DOHH2 (cell line): Measurements from ENCODE around the gene TC2N.

ENCODE experiments used
- H3F3A ChIP-seq: fragments of 200-600 bp; sonication (generic), shearing (Covaris generic); 2 replicates; pipeline ENCODE4 v1.6.0; 2016; ENCODE audit warnings: antibody characterized with exemption, mild to moderate bottlenecking; ENCODE audit not compliant: control insufficient read depth, insufficient read depth
- H3K27ac ChIP-seq: fragments of 200-600 bp; sonication (generic); 2 replicates; pipeline ENCODE4 v1.5.1; 2014; ENCODE audit warnings: low read depth, mild to moderate bottlenecking, low read length, moderate library complexity
- H3K27me3 ChIP-seq: fragments of 200-600 bp; sonication (generic); 2 replicates; pipeline ENCODE4 v1.6.1; 2014; ENCODE audit warnings: mild to moderate bottlenecking, low read length, mixed read lengths; ENCODE audit not compliant: control insufficient read depth
- H3K36me3 ChIP-seq: fragments of 200-600 bp; sonication (generic); 2 replicates; pipeline ENCODE4 v1.6.1; 2014; ENCODE audit warnings: mild to moderate bottlenecking, low read length, moderate library complexity, mixed read lengths; ENCODE audit not compliant: control insufficient read depth
- H3K4me1 ChIP-seq: fragments of 200-600 bp; sonication (generic); 2 replicates; pipeline ENCODE4 v1.6.1; 2014; ENCODE audit warnings: mild to moderate bottlenecking, low read length, mixed read lengths; ENCODE audit not compliant: control insufficient read depth
- H3K4me2 ChIP-seq: fragments of 200-600 bp; sonication (generic); 2 replicates; pipeline ENCODE4 v1.6.0; 2014; ENCODE audit warnings: mild to moderate bottlenecking, low read length, moderate library complexity
- H3K4me3 ChIP-seq: fragments of 200-600 bp; sonication (generic); 2 replicates; pipeline ENCODE4 v1.5.1; 2014; ENCODE audit warnings: mild to moderate bottlenecking, low read length, mixed read lengths
- H3K79me2 ChIP-seq: fragments of 200-600 bp; sonication (generic); 2 replicates; pipeline ENCODE4 v1.6.1; 2014; ENCODE audit warnings: mild to moderate bottlenecking, low read length, mixed read lengths; ENCODE audit not compliant: control insufficient read depth
- H3K9me2 ChIP-seq: fragments of 200-600 bp; sonication (generic); replicated peaks from 2 replicates; pipeline ENCODE4 v1.6.1; 2014; ENCODE audit warnings: mild to moderate bottlenecking, low read length, mixed read lengths; ENCODE audit not compliant: control insufficient read depth
- H3K9me3 ChIP-seq: fragments of 200-600 bp; sonication (generic); 2 replicates; pipeline ENCODE4 v1.6.1; 2014; ENCODE audit warnings: antibody characterized with exemption, low read length, mixed read lengths; ENCODE audit not compliant: control insufficient read depth, insufficient read depth
- H4K20me1 ChIP-seq: fragments of 200-600 bp; sonication (generic); 2 replicates; pipeline ENCODE4 v1.6.0; 2014; ENCODE audit warnings: low read depth, mild to moderate bottlenecking, antibody characterized with exemption, low read length, moderate library complexity; ENCODE audit not compliant: control insufficient read depth, insufficient read depth
- EZH2phosphoT487 ChIP-seq: fragments of 200-600 bp; sonication (generic); IDR thresholded peaks from 2 replicates; pipeline ENCODE4 v1.6.1; 2017; ENCODE audit warnings: borderline replicate concordance, mild to moderate bottlenecking, antibody characterized with exemption, low read length, moderate library complexity, mixed read lengths
- TF ChIP-seq, protein P1 (sequence below): fragments of 200-600 bp; sonication (generic); IDR thresholded peaks from one replicate; pipeline ENCODE4 v1.5.1; 2014; ENCODE audit warnings: antibody characterized with exemption, mild to moderate bottlenecking, low read depth, low read length; ENCODE audit not compliant: poor library complexity, severe bottlenecking

TC2N gene

DNA sequence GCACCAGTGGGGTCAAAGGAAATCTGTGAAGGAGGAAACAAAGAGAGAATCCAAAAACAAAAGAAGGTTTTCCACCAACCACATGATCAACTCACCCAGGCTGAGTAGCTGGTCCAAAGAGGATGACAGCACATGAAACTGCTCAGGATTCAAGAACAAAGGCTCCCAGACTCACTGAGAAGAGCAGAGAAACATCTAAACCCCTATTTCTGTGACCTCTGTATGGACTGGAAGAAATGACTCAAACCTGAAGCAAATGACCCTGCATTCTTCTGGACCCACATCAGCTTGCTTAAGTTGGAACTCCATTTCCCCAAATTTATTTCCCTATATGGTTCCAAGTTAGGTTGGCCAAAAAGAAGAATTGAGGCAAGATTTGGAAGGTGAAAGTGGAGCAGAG is 26.3 kb downstream of the TC2N start:
- TF ChIP-seq EZH2phosphoT487, result no peak
- TF ChIP-seq, protein P1, sequence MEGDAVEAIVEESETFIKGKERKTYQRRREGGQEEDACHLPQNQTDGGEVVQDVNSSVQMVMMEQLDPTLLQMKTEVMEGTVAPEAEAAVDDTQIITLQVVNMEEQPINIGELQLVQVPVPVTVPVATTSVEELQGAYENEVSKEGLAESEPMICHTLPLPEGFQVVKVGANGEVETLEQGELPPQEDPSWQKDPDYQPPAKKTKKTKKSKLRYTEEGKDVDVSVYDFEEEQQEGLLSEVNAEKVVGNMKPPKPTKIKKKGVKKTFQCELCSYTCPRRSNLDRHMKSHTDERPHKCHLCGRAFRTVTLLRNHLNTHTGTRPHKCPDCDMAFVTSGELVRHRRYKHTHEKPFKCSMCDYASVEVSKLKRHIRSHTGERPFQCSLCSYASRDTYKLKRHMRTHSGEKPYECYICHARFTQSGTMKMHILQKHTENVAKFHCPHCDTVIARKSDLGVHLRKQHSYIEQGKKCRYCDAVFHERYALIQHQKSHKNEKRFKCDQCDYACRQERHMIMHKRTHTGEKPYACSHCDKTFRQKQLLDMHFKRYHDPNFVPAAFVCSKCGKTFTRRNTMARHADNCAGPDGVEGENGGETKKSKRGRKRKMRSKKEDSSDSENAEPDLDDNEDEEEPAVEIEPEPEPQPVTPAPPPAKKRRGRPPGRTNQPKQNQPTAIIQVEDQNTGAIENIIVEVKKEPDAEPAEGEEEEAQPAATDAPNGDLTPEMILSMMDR, result no peak
- Histone ChIP-seq H3K4me1 (peaks cover 36% of the 10 kb centered on the region), H4K20me1 (no peaks in the 10 kb centered on the region), H3K4me3 (no peak overlapping the region), H3K4me2 (no peak overlapping the region), H3F3A (0 out of 2 replicates have a peak, but pooled peaks cover 5% of the 10 kb centered on the region), H3K9me2 (no peaks in the 10 kb centered on the region), H3K27ac (no peak overlapping the region), H3K79me2 (no peaks in the 10 kb centered on the region), H3K27me3 (peaks cover 12% of the 10 kb centered on the region), H3K36me3 (no peaks in the 10 kb centered on the region), H3K9me3 (peaks cover 6% of the 10 kb centered on the region; the same call in 1 of the 2 replicates)

DNA sequence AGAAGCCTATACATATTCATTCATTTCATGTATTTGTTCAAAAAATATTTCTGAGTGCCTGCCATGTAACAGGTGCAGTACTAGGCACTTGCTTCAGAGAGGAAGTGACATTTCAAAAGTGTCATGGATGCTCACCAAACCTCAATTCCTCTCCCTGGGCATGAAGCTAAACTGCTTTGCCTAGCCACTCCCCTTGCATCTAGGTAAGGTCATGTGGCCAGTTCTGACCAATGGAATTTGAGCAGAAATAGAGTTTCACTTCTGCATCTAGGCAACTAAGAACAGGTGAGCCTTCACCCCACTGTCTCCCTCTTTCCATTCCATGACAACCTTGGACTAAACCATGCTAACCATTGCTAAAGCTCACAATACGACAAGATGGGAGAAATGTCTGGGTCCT is 27.6 kb downstream of the TC2N start:
- Histone ChIP-seq H3K27me3 (peaks cover 25% of the 10 kb centered on the region), H3K9me3 (peaks cover 6% of the 10 kb centered on the region; the same call in 1 of the 2 replicates), H3K4me2 (peak overlapping the region; percentile 37), H3K27ac (peak overlapping the region; percentile 9), H3K4me1 (peaks cover 36% of the 10 kb centered on the region), H4K20me1 (no peaks in the 10 kb centered on the region), H3F3A (0 out of 2 replicates have a peak, but pooled peaks cover 10% of the 10 kb centered on the region), H3K4me3 (peak overlapping the region; percentile 3; the same call in 1 of the 2 replicates), H3K9me2 (no peaks in the 10 kb centered on the region), H3K79me2 (no peaks in the 10 kb centered on the region), H3K36me3 (no peaks in the 10 kb centered on the region)
- TF ChIP-seq, protein P1, result no peak
- no peak for TF ChIP-seq EZH2phosphoT487

DNA sequence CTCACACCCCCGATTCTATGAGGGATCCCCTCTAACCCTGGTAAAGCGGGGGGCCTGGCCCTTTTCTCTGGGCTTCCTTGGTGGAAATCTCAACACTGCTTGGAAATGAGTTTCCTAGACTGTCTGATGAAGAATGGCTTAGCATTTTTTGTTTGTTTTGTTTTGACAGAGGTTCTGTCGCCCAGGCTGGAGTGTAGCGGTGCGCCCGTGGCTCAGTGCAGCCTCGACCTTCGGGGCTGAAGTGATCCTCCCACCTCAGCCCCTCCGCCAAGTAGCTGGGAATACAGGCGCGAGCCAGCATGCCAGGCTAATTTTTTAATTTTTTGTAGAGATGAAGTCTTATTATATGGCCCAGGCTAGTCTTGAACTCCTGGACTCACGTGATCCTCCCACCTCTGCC is 30.3 kb downstream of the TC2N start:
- no peaks in the 10 kb centered on the region for H3K9me2 ChIP-seq
- H3K4me2 ChIP-seq, result peak overlapping the region; percentile 68
- peak overlapping the region; percentile 84 for H3K4me3 ChIP-seq
- no peak overlapping the region for H3K27ac ChIP-seq
- H3K4me1 ChIP-seq, result peaks cover 32% of the 10 kb centered on the region
- H3F3A ChIP-seq, result 0 out of 2 replicates have a peak, but pooled peaks cover 10% of the 10 kb centered on the region
- H3K79me2 ChIP-seq, result no peaks in the 10 kb centered on the region
- no peaks in the 10 kb centered on the region for H3K36me3 ChIP-seq
- peaks cover 34% of the 10 kb centered on the region for H3K27me3 ChIP-seq
- no peaks in the 10 kb centered on the region for H4K20me1 ChIP-seq
- peaks cover 6% of the 10 kb centered on the region; the same call in 1 of the 2 replicates for H3K9me3 ChIP-seq
- TF ChIP-seq, protein P1, result no peak
- TF ChIP-seq EZH2phosphoT487, result no peak
